ENCODE measurements around the gene SPEM1.

DNA sequence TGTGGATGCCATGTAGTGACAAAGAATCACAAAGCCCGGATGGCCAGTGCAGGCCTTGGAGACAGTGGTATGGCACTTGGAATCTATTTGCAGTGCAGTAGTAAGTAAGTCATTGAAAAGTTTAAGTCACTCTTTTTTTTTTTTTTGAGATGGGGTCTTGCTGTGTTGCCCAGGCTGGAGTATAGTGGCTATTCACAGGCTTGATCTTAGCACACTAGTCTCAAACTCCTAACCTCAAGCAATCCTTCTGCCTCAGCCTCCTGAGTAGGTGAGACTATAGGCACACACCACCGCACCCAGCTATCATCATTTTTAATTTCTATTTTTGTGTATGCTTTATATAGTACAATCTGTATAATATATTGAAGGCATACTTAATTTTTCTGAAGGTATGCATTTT, 21.5 kb upstream of the SPEM1 start:
- TF ChIP-seq BHLHE40 (IDR thresholded peaks at IDR 0.05; ENCODE audit: borderline replicate concordance) (no peak), ELF4 (IDR thresholded peaks at IDR 0.05) (no peak), CTBP1 (IDR thresholded peaks at IDR 0.05; ENCODE audit: borderline replicate concordance) (no peak), FOXK2 (IDR thresholded peaks at IDR 0.05) (no peak), FOXA1 (IDR thresholded peaks at IDR 0.05) (no peak), SUZ12 (IDR thresholded peaks at IDR 0.05) (no peak), TARDBP (IDR thresholded peaks at IDR 0.05) (no peak), FOXM1 (IDR thresholded peaks at IDR 0.05; ENCODE audit: borderline replicate concordance) (no peak), LEF1 (IDR thresholded peaks at IDR 0.05; ENCODE audit: borderline replicate concordance) (no peak), SP1 (IDR thresholded peaks at IDR 0.05) (no peak), ARNT (IDR thresholded peaks at IDR 0.05) (no peak)
- TF ChIP-seq, protein P1, sequence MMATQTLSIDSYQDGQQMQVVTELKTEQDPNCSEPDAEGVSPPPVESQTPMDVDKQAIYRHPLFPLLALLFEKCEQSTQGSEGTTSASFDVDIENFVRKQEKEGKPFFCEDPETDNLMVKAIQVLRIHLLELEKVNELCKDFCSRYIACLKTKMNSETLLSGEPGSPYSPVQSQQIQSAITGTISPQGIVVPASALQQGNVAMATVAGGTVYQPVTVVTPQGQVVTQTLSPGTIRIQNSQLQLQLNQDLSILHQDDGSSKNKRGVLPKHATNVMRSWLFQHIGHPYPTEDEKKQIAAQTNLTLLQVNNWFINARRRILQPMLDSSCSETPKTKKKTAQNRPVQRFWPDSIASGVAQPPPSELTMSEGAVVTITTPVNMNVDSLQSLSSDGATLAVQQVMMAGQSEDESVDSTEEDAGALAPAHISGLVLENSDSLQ (IDR thresholded peaks at IDR 0.05) = no peak

Data from HEK293T (cell line).